Urinary bladder (tissue), 4 donors: ENCODE measurements around the gene KRTAP4-9. TPM values are rescaled to one million over a fixed set of nuclear protein-coding genes. Genes with fewer than 3 reads are reported as not detected.
"Not testable (repeated sequence)": the region's sequence is repeated elsewhere in the genome, so short reads cannot be mapped to it uniquely, and the experiment has no call there.

Source experiments
- DNase-seq: peaks from one replicate; pipeline ENCODE4 v3.0.0-alpha.2; 2015; ENCODE audit errors: extremely low spot score
- H3K27ac ChIP-seq: one replicate; pipeline ENCODE4 v1.5.1; 2013; ENCODE audit warnings: low read depth, mild to moderate bottlenecking, moderate library complexity
- H3K36me3 ChIP-seq: one replicate; pipeline ENCODE4 v1.6.1; 2013; ENCODE audit warnings: mild to moderate bottlenecking, moderate library complexity; ENCODE audit not compliant: insufficient read depth
- H3K4me1 ChIP-seq: one replicate; pipeline ENCODE4 v1.6.1; 2013; ENCODE audit warnings: mild to moderate bottlenecking, moderate library complexity; ENCODE audit not compliant: insufficient read depth
- H3K4me3 ChIP-seq: one replicate; pipeline ENCODE4 v1.5.1; 2013; ENCODE audit warnings: low read depth, low read length
- WGBS: extraction: QIAGEN DNeasy Blood & Tissue Kit; methylation state at CpG from one replicate; pipeline ENCODE4 v1.1.7; 2013; 5-methylcytosine and 5-hydroxymethylcytosine counted together
- polyA plus RNA-seq: library from polyadenylated mRNA; stranded (reverse); fragments of 200-250 nt; gene quantifications from one replicate; pipeline ENCODE4 v1.2.3, GENCODE V29; 2013
- total RNA-seq: library from RNA; depleted of rRNA; stranded (reverse); fragments of >200 nt; gene quantifications from one replicate; pipeline ENCODE4 v1.2.3, GENCODE V29; 2014
- donor health status: healthy with polysubstance abuse.
- donor health status: healthy.

The KRTAP4-9 gene
- total and polyA plus RNA-seq, 2 donors, result not detected

DNA sequence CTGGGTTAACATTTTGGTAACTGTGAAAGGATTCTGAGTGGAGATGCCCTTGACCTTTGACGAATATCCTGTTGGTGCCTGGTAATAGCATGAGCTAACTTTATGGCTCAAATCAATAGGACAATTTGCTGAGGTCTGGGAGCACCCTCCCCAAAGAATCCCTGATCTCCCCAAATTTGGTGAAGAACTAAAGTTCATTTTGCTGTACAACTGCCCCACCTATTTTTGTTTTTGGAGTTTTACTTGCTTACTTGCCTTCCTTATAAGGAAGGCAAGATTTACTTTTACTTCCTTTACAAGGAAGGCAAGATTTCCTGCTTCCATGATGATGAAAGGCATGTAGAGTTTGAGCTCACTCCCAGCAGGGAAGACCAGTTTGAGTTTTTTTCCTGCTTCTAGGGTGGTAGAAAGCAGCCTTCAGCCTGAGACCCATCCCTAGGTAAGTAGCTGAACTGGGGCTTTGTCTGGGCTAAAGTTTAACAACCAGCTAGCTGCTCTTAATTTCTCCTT lies 2.8 kb downstream of the KRTAP4-9 start:
- H3K4me1 ChIP-seq, result no peaks in the 10 kb centered on the region
- no peaks in the 10 kb centered on the region for H3K36me3 ChIP-seq
- H3K4me3 ChIP-seq, result no peak overlapping the region
- no peak for DNase-seq
- 60% methylated on average over 1 of the region's 1 CpG for WGBS
- H3K27ac ChIP-seq, result no peak overlapping the region

DNA sequence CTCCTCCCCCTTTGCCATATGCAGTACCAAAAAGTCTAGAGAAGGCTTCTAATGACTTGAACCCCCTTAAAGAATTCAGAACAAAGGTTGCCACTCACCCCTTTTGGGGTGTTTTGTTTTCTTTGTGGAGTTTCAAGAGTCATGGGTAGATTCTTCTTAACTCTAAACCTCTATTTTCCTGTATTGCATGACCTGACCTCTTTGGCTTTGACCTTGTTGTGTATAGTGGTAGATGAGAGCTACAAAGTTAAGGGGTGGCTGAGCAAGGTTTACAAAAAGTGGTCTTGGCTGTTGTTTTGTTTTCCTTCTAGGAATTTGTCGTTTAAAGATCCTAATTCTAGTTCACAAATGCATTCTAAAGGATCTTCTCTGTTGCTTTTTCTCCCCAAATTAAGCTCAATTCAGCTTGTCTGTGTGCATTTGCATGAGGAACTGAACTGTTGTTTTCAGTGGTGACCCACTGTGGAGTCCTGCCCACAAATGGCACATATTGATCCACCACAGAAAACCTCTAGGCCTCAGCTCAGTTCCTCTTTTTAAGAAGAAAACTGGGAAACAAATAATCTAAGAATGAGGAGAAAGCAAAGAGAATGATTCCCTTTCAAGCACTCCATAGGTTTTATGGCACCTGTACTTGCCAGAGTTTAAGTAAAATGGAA lies 3.7 kb downstream of the KRTAP4-9 start:
- not testable (repeated sequence) for H3K36me3 ChIP-seq, DNase-seq, H3K4me1 ChIP-seq, H3K4me3 ChIP-seq, H3K27ac ChIP-seq
- WGBS, result 37% methylated on average over 1 of the region's 1 CpG

DNA sequence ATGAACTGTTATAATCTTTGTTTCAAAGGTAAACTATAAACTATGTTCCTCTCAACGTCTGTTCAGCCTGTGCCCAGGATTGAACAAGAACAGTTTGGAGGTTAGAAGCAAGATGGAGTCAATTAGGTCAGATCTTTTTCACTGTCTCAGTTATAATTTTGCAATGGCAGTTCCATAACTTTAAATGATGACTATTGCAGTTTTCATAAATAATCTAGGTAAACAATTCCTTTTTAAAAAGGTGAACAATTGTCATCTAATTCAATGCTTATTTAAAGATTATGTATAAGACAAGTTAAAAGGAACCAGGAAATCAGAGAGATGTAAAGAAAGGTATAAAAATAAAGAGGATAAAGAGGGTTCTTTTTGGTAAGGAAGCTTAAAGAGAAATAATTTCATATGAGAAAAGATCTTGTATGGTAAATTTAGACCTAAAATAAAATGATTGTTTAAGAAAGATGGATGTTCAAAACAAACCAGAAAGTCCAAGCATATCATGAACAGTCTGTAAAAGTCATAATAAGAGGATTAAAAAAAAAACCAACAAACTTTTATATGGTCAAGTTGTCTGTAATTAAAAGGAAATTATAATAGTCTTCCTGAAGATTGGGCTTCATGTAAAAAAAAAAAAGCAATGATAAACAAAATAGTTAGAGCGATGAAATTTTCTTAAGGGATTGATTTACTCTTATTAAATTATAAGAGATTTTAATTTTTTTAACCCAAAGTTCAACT lies 6.1 kb downstream of the KRTAP4-9 start:
- WGBS, result 79% methylated on average over 2 of the region's 2 CpGs
- H3K4me1 ChIP-seq, result no peaks in the 10 kb centered on the region

DNA sequence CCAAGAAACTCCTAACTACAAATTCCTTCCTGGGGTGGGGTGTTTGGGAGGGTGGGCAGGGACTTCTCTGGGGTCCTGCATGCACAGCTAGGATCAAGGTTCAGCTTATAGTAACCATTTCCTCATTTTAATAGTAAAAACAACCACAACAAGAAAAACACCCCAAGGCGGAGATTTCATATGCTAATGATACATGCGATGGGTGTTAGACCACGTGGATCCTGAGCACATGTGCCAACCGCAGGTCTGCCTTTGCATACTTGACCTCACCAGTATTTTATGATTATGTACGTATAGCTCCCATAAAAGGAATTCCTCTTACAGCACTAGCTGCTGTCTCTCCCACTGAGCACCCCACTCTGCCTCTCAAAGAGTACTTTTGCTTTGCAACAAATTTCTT lies 11.1 kb downstream of the KRTAP4-9 start:
- DNase-seq, result no peak
- no peaks in the 10 kb centered on the region for H3K36me3 ChIP-seq
- no peak overlapping the region for H3K4me3 ChIP-seq
- no peak overlapping the region for H3K27ac ChIP-seq
- WGBS, result 47% methylated on average over 5 of the region's 5 CpGs
- no peaks in the 10 kb centered on the region for H3K4me1 ChIP-seq

More for the DNA sequence above, 6.1 kb downstream of the KRTAP4-9 start:
- Histone ChIP-seq H3K27ac (no peak overlapping the region), H3K4me3 (no peak overlapping the region), H3K36me3 (no peaks in the 10 kb centered on the region)
- DNase-seq, result no peak

DNA sequence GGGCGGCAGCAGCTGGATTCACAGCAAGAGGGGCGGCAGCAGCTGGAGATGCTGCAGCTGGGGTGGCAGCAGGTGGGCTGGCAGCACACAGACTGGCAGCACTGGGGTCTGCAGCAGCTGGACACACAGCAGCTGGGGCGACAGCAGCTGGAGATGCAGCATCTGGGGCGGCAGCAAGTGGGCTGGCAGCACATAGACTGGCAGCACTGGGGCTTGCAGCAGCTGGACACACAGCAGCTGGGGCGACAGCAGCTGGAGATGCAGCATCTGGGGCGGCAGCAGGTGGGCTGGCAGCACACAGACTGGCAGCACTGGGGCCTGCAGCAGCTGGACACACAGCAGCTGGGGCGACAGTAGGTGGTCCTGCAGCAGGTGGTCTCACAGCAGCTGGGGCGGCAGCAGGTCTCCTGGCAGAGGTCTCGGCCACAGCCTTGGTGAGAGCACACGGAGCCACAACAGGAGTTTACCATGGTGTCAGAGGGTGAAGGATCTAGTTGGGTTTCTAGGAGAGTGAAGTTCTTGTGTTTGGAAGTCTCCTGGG lies 12.7 kb downstream of the KRTAP4-9 start, which contains the start of gene KRTAP4-11:
Gene KRTAP4-11 (minus strand): TSS at position 528 of the 541 bp plus-strand sequence. CDS start 58 bp downstream, at position 470.
- not testable (repeated sequence) for H3K27ac ChIP-seq, H3K4me1 ChIP-seq, H3K36me3 ChIP-seq, H3K4me3 ChIP-seq, DNase-seq
- 74% methylated on average over 10 of the region's 10 CpGs for WGBS

DNA sequence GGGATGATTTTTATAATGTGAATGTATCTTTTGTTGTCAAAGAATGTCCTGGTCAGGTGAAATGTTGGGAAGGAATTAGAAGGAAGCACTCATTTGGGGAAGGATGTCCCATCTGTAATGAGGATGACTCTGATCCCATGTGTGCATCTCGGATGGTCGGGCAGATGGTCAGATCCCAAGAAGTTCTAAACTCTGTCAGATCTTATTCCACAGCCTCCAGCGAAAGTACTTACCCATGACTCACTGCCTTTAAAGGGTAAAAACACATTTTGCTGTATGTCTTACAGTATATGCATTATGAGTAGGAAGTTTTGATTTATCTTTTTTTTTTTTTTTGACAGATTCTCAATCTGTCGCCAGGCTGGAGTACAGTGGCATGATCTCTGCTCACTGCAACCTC lies 13.5 kb downstream of the KRTAP4-9 start:
- Histone ChIP-seq H3K36me3 (no peaks in the 10 kb centered on the region), H3K4me1 (no peaks in the 10 kb centered on the region), H3K27ac (no peak overlapping the region), H3K4me3 (no peak overlapping the region)
- no peak for DNase-seq
- WGBS, result 88% methylated on average over 4 of the region's 4 CpGs

DNA sequence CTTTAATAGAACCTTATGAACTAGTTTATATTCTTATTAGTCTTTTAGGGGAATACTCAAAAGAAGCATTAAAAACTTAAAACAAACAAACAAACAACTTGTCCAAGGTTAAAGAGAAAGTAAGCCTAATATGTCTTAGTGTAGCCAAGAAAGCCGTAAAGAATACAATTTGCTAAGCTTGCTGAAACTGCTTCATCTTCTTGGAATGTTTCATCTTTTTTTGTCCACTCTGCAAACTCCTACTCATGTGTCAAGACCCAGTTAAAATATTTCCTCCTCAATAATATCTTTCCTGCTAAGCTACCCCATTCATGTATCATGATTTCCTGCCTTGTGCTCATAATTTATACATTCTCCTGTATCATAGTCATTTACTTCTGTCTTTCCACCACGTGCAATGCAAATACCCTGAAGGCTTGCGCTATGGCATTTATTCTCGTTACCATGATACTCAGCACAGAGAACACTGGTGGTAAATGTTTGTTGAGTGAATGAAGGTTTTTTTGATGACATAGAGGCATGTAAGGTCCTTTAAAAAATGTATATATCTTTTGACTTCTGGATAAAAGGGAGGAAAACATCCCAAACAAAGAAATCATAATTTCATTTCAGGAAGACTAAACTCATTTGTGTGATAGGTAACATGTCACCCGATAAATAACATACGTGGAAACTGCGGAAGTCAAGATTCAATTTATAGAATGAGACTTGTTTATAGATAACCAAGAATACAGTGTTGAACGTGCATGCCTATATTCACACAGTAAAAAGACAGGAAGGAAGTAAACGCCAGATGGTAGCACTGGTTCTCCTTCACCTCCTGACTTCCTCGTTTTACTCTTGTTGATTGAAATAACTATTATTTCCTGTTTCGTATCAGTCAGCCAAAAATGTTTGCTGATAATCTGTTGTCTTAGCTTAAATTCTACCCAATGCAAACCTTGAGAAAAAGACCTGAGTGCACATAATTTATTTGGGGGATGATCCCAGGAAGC lies 14.8 kb downstream of the KRTAP4-9 start:
- not testable (repeated sequence) for H3K4me1 ChIP-seq, H3K36me3 ChIP-seq, H3K27ac ChIP-seq, H3K4me3 ChIP-seq, DNase-seq
- 60% methylated on average over 11 of the region's 11 CpGs for WGBS

DNA sequence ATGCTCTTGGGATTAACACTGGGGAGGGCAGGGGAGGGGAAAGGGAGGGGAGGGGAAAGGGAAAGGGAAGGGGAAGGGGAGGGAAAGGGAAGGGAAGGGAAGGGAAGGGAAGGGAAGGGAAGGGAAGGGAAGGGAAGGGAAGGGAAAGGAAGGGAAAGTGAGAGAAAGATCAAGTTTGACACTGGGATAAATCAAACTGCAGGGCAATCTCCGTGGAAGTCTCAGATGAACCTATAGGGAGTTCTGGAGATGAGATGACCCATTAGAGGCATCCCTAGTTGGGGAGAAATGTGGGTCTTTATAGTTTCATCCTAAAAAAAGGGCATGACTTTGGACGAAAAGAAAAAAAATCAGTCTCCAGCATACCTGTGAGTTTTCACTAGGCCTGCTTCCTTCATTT lies 16.6 kb downstream of the KRTAP4-9 start:
- H3K27ac ChIP-seq, result no peak overlapping the region
- WGBS, result 88% methylated on average over 2 of the region's 2 CpGs
- no peaks in the 10 kb centered on the region for H3K4me1 ChIP-seq
- H3K36me3 ChIP-seq, result no peaks in the 10 kb centered on the region
- no peak overlapping the region for H3K4me3 ChIP-seq
- DNase-seq, result no peak

DNA sequence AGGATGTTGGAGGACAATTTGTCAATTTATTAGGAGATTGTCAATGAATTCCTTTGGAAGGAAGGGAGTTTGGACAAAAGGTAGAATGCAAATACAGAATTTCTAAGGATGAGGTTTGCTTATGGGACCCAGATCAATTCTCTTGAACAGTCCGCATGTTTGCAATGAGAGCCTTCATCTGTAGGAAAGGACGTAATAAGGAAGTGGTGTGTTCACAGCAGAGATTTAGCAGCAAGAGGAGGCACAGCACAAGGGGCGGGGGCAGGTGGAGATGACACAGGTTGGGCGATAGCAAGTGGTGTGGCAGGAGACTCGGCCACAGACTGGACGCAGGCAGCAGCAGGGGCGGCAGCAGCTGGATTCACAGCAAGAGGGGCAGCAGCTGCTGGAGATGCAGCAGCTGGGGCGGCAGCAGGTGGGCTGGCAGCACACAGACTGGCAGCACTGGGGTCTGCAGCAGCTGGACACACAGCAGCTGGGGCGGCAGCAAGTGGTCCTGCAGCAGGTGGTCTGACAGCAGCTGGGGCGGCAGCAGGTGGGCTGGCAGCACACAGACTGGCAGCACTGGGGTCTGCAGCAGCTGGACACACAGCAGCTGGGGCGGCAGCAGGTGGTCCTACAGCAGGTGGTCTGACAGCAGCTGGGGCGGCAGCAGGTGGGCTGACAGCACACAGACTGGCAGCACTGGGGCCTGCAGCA lies 18.3 kb downstream of the KRTAP4-9 start:
- 73% methylated on average over 12 of the region's 12 CpGs for WGBS
- not testable (repeated sequence) for H3K27ac ChIP-seq, H3K4me3 ChIP-seq, H3K4me1 ChIP-seq, DNase-seq, H3K36me3 ChIP-seq

DNA sequence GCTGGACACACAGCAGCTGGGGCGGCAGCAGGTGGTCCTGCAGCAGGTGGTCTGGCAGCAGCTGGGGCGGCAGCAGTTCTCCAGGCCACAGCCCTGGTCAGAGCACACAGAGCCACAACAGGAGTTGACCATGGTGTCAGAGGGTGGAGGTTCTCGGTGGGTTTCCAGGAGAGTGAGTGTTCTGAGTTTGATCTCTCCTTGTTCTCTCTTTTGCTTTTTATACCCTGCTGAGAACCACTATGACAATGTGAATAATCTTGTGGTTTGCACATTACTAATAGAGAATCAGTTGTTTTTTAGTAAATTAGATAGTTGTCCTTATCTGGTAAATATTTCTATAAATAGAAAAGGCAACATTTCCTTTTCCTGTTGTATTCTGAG lies 18.8 kb downstream of the KRTAP4-9 start, which contains the start of gene KRTAP4-12:
Gene KRTAP4-12 (minus strand): TSS at position 192 of the 381 bp plus-strand sequence. CDS start 60 bp downstream, at position 132.
- not testable (repeated sequence) for H3K36me3 ChIP-seq, H3K27ac ChIP-seq, DNase-seq, H3K4me3 ChIP-seq, H3K4me1 ChIP-seq
- WGBS, result 67% methylated on average over 3 of the region's 3 CpGs

DNA sequence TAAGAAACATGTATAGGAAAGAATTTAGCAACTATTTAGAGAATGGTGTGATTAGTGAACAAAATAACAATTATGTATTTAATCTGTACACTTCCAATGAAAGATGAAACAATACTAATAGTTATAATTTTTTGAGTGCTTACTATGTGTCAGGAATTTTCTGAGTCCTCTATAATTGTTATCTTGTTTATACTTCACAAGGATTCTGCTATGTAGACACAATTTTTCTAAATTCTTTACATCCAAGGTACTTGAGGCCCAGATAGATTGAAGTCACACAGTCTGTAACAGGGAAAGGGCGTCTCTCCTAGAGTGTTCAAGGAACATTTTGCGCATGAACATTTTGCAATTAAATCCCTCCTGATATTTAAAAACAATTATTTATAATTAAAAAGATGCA lies 19.9 kb downstream of the KRTAP4-9 start:
- Histone ChIP-seq H3K4me1 (no peaks in the 10 kb centered on the region), H3K36me3 (no peaks in the 10 kb centered on the region), H3K4me3 (no peak overlapping the region), H3K27ac (no peak overlapping the region)
- WGBS, result 94% methylated on average over 2 of the region's 2 CpGs
- DNase-seq, result no peak

DNA sequence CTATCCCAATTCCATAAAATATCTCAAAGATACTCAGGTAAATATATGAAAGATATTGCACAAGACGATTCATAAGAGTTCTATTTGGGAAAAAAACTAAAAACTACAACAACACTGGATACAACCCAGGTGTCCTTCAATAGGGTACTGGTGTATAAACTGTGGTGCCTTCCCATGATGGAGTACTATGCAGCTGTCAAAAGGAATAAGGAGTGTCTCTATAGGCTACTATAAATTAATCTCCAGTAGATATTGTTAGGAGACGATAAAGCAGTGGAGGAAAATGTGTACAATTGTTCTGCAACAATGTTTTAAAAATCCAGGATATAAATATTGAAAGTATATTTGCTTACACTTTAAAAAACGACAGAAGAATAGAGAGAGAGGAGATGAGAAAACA lies 21.2 kb downstream of the KRTAP4-9 start:
- DNase-seq, result no peak
- no peaks in the 10 kb centered on the region for H3K4me1 ChIP-seq
- no peak overlapping the region for H3K27ac ChIP-seq
- no peak overlapping the region for H3K4me3 ChIP-seq
- 86% methylated on average over 3 of the region's 3 CpGs for WGBS
- H3K36me3 ChIP-seq, result no peaks in the 10 kb centered on the region
